Lower leg skin (tissue), 4 donors: Measurements from ENCODE around the gene ZC3H8. TPM values are rescaled to one million over a fixed set of nuclear protein-coding genes. Genes with fewer than 3 reads are reported as not detected.

Experiments
- DNase-seq, 2 donors: peaks; one replicate each; pipeline ENCODE4 v3.0.0-alpha.2; 2019; ENCODE audit warnings: low spot score in 2 of 2
- H3K4me3 ChIP-seq: fragments of 200-600 bp; sonication (generic); 2 replicates; pipeline ENCODE4 v1.5.1; 2017; ENCODE audit warnings: mild to moderate bottlenecking, low read depth; ENCODE audit not compliant: poor library complexity, severe bottlenecking
- CTCF ChIP-seq, 3 donors: fragments of 450-650 bp; IDR thresholded peaks; one replicate each; pipeline ENCODE4 v1.5.1; 2016; ENCODE audit warnings: antibody characterized with exemption in 3 of 3, mild to moderate bottlenecking in 3 of 3, moderate library complexity in 2 of 3
- POLR2A ChIP-seq, 2 donors: fragments of 450-650 bp; IDR thresholded peaks; one replicate each; pipeline ENCODE4 v1.6.1; 2016 to 2017; ENCODE audit warnings: antibody characterized with exemption in 2 of 2, mild to moderate bottlenecking in 1 of 2, moderate library complexity in 1 of 2
- WGBS, 2 donors: methylation state at CpG; one replicate each; pipeline ENCODE4 v1.1.5; 2018; 5-methylcytosine and 5-hydroxymethylcytosine counted together
- intact Hi-C: fragments of 100-400 bp; cut with DNase I; formaldehyde crosslinking; loops from one replicate; pipeline ENCODE4 v1.15.0; 2023; ENCODE audit warnings: low total_unique reads
- total RNA-seq, 4 donors: library from RNA; depleted of rRNA; stranded (reverse); fragments of >200 nt; gene quantifications; one replicate each; pipeline ENCODE4 v1.1.0, GENCODE V29; 2016

ZC3H8 gene
- total RNA-seq, 4 donors from 2014 or later: 7.9 to 41.0 (median 12.4) TPM

GRCh38 chr2:112255875-112256274 lies 1.0 kb upstream of the ZC3H8 start:
- 82 to 86% methylated on average over 2 of the region's 2 CpGs for WGBS, 2 donors
- no peak overlapping the region for H3K4me3 ChIP-seq
- TF ChIP-seq CTCF (IDR thresholded peaks at IDR 0.05) (no peak), POLR2A (IDR thresholded peaks at IDR 0.05) (no peak)
- intact Hi-C loops: no loop called here
- DNase-seq: no peak

GRCh38 chr2:112253261-112253815 lies 1.5 kb downstream of the ZC3H8 start:
- no peak overlapping the region for H3K4me3 ChIP-seq
- 78 to 83% methylated on average over 5 of the region's 5 CpGs for WGBS, 2 donors
- no peak for DNase-seq
- intact Hi-C loops: no loop called here
- TF ChIP-seq POLR2A (IDR thresholded peaks at IDR 0.05): no peak
- TF ChIP-seq CTCF (IDR thresholded peaks at IDR 0.05): no peak

GRCh38 chr2:112251271-112251670 lies 3.6 kb downstream of the ZC3H8 start:
- no peak for DNase-seq
- TF ChIP-seq CTCF (IDR thresholded peaks at IDR 0.05) (no peak), POLR2A (IDR thresholded peaks at IDR 0.05) (no peak)
- 76 to 79% methylated on average over 3 of the region's 3 CpGs for WGBS, 2 donors
- H3K4me3 ChIP-seq: no peak overlapping the region
- intact Hi-C loops: no loop called here

GRCh38 chr2:112244854-112245253 lies 10.0 kb downstream of the ZC3H8 start:
- 89 to 100% methylated on average over 1 of the region's 1 CpG for WGBS, 2 donors
- no peak for DNase-seq
- intact Hi-C loops: no loop called here
- no peak overlapping the region for H3K4me3 ChIP-seq
- TF ChIP-seq CTCF (IDR thresholded peaks at IDR 0.05) (no peak), POLR2A (IDR thresholded peaks at IDR 0.05) (no peak)

- DNase-seq: no peak
- H3K4me3 ChIP-seq: no peak overlapping the region
- intact Hi-C loops: no loop called here
- WGBS, 2 donors: 85 to 90% methylated on average over 4 of the region's 4 CpGs
- TF ChIP-seq POLR2A (IDR thresholded peaks at IDR 0.05): no peak
- no peak for TF ChIP-seq CTCF (IDR thresholded peaks at IDR 0.05)
Measured at GRCh38 chr2:112243233-112243632, 11.6 kb downstream of the ZC3H8 start.

GRCh38 chr2:112242384-112242783 lies 12.5 kb downstream of the ZC3H8 start:
- intact Hi-C loops: no loop called here
- no peak for DNase-seq
- no peak overlapping the region for H3K4me3 ChIP-seq
- WGBS, 2 donors: 81 to 86% methylated on average over 3 of the region's 3 CpGs
- TF ChIP-seq POLR2A (IDR thresholded peaks at IDR 0.05) (no peak), CTCF (IDR thresholded peaks at IDR 0.05) (no peak)
